Neuron (in vitro differentiated cells): ENCODE measurements around the gene TPPP.
"Not testable (repeated sequence)": the region's sequence is repeated elsewhere in the genome, so short reads cannot be mapped to it uniquely, and the experiment has no call there.

Experiments
- H2AFZ ChIP-seq: one replicate; pipeline ENCODE4 v1.6.1; 2013; ENCODE audit warnings: low read depth, mild to moderate bottlenecking, inconsistent platforms, low read length, moderate library complexity
- H3K27me3 ChIP-seq: one replicate; pipeline ENCODE4 v1.6.1; 2013; ENCODE audit warnings: low read length; ENCODE audit not compliant: insufficient read depth
- H3K36me3 ChIP-seq: one replicate; pipeline ENCODE4 v1.6.1; 2013; ENCODE audit warnings: low read length; ENCODE audit not compliant: insufficient read depth
- H3K4me1 ChIP-seq: one replicate; pipeline ENCODE4 v1.6.1; 2013; ENCODE audit warnings: low read length; ENCODE audit not compliant: insufficient read depth
- H3K4me3 ChIP-seq: 2 replicates; pipeline ENCODE4 v1.5.1; 2013; ENCODE audit warnings: mild to moderate bottlenecking, low read length, moderate library complexity
- H3K9me3 ChIP-seq: one replicate; pipeline ENCODE4 v1.6.1; 2013; ENCODE audit warnings: low read length

TPPP gene

DNA sequence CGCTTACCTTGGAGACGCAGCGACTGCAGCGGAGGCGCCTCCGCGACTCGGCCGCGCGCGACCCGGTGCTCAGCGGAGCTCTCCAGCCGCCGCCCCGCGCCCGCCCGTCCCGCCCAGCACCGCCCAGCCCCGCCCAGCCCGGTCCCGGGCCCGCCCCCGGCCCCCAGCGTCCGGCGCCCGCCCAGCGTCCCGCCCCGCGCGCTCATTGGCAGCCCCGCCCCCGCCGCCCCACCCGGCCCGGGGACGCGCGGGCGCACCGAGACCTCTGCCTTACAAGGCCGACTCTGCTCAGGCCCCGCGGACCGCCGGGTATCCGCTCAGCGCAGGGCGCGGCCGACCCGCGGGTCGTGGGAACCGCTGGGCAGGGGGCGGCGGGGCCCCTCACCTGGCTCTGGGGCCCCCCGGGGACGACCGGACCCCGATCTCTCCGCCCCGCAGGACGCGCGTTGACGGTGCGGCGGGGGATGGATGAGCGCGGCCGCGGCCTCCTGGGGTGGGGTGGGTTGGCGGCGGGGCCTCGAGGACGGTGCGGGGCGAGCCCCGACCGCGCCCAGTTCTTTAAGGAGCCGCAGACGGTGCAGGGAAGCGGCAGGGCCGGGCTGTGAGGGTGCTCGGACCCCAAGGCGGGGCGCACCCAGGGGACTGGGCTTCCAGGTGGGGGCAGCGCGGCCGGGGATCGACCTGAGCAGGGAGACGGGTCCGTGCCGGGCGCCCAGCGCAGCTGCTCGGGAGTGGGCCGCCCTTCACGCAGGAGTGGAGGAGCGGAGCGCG, at the start of gene TPPP:
TSS of gene TPPP (minus strand) at position 82 of the 771 bp plus-strand sequence. CDS start 15,292 bp downstream, outside the sequence.
- Histone ChIP-seq H2AFZ (peak within 1 kb of the TSS; percentile 36), H3K4me3 (peak within 1 kb of the TSS; percentile 58)
- H3K4me1 ChIP-seq: not testable (repeated sequence)

DNA sequence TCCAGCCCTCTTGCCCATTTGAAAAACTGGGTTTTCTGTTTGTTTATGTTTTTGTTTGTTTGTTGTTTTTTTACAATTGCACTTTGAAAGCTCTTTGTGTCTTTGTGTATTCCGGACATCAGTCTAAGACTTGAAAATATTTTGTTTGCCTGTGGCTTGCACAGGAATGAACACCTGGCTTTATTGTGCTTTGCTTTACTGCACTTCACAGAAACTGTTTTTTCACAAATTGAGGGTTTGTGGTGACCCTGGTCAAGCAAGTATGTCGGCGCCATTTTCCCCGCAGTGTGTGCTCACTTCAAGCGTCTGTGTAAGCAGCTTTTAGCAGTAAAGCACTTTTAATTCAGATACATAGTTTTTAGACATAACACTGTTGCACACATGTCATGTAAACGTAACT, 49.1 kb upstream of the TPPP start:
- not testable (repeated sequence) for H3K9me3 ChIP-seq, H3K27me3 ChIP-seq, H2AFZ ChIP-seq, H3K4me3 ChIP-seq, H3K4me1 ChIP-seq
- peaks cover 12% of the 10 kb centered on the region for H3K36me3 ChIP-seq

More for the DNA sequence above, at the start of gene TPPP:
- not testable (repeated sequence) for H3K27me3 ChIP-seq, H3K36me3 ChIP-seq, H3K9me3 ChIP-seq

DNA sequence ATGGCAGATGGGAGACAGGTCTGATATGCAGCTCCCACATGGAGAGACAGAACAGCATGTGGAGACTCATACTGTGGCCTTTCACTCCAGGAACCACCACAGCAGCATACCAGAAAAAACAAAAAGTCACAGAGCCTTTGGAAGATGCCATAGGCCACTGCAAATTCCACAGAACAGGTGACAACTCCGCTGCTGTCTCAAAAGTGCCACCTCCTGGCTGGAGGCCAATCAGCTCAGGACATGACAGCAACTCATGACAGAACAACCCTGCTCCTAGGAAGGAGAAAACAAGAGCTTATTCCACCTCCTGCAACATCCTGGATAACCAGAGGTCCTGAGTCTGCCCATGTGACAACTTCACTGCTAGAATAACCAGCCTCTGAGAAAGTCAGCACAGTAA, 41.0 kb upstream of the TPPP start:
- H3K9me3 ChIP-seq, H3K4me3 ChIP-seq, H2AFZ ChIP-seq, H3K27me3 ChIP-seq, H3K4me1 ChIP-seq: not testable (repeated sequence)
- H3K36me3 ChIP-seq: peaks cover 25% of the 10 kb centered on the region

DNA sequence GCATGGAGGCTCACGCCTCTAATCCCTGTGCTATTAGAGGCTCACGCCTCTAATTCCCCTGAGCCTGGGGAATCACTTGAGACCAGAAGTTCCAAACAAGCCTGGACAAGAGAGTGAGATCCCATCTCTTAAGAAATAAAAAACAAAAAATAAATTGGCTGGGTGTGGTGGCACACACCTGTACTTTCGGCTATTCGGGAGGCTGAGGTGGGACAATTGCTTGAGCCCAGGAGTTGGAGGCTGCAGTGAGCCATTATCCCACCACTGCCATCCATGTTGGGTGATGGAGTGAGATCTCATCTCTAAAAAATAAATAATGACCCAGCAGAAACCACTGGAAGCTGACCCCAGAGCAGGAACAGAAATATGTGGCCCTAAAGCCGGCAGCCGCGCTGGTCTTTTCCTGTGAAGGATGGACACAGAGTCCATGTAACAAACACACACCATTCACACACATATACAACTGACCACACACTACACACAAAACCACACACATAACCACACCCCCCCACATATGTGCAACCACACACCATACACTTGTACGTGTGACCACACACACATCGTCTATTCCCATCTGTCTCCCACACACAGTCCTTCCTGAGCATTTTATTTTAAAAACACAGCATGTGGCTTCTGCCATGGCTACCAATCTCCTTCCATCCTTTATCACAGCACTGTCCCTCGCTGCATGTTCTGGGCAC, 39.8 kb upstream of the TPPP start:
- H3K4me3 ChIP-seq, H2AFZ ChIP-seq, H3K27me3 ChIP-seq, H3K9me3 ChIP-seq, H3K4me1 ChIP-seq: not testable (repeated sequence)
- H3K36me3 ChIP-seq: peaks cover 25% of the 10 kb centered on the region

DNA sequence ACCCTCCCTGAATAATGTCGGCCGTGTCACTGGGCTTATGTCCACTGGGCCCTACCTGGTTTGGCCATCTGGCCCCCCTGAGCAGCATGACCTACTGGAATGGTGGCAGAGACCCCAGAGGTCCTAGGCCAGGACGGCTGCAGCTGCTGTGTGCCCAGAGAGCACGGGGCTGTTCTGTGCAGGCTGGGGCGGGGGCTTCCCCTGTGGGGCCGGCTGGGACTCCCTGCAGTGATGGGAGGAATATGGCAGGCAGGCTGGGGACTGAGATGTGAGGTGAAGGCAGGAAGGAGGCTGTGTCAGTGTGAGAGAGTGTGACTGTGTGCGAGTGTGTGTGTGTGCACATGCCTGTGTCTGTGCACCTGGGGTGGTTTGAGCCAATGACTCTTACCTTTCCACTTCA, 36.1 kb upstream of the TPPP start:
- not testable (repeated sequence) for H2AFZ ChIP-seq, H3K9me3 ChIP-seq, H3K27me3 ChIP-seq, H3K4me1 ChIP-seq, H3K4me3 ChIP-seq
- peaks cover 25% of the 10 kb centered on the region for H3K36me3 ChIP-seq

DNA sequence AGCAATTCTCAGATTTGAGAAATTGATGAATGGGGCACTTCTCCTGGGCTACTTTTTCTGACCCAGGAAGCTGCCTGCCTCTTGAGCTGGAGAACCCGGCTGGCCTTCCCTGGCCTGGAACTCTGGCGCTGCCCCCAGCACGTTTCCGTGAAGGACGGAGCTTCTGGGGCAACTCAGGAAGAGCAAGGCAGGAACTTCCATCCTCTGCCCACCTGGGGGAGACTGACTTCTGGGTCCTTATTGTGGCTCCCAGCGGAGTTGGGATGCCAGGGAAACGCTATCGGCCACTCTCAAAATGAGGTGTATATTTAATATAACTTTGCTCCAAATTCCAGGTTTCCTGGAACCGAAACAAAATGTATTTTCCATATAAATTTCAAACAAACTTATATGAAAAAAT, 33.9 kb upstream of the TPPP start:
- not testable (repeated sequence) for H3K27me3 ChIP-seq, H3K9me3 ChIP-seq, H2AFZ ChIP-seq, H3K4me1 ChIP-seq, H3K4me3 ChIP-seq
- peaks cover 12% of the 10 kb centered on the region for H3K36me3 ChIP-seq

DNA sequence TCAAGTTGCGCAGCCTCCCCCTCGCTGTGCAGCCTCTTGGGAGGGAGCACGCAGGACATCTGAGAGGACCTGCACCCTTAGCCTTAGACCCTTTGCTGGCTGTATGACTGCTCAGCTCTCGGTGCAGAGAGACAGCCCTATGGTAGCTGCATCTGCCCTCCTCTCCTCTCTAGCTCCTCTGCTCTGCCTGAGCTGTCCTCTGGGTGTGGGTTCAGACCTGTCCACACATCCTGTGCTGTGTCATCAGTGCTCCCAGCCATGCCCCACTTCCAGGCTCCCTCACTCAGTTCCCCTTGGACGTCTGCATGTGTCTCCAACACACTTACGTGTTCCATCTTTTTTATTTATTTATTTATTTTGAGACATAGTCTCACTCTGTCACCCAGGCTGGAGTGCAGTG, 30.7 kb upstream of the TPPP start:
- H3K4me3 ChIP-seq, H2AFZ ChIP-seq, H3K4me1 ChIP-seq, H3K36me3 ChIP-seq, H3K27me3 ChIP-seq: not testable (repeated sequence)
- H3K9me3 ChIP-seq: peaks cover 12% of the 10 kb centered on the region

DNA sequence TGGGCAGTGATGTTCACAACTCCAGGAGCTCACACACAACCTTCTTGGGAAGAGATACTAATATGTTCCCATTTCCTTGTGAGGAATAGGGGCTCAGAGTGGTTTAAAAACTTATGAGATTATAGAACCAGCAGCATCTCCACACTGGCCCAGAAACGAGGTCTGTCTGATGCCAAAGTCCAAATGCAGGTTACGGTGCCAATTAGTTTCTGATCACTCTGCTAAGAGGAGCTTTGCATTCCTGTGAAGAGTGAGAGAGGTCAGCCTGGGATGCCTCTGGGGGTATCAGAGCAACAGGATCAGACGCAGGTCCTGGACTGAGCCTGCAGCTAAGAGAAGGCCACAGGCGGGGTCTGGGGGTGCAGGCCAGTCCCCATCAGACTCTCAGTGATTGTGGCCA, 30.2 kb upstream of the TPPP start:
- H3K9me3 ChIP-seq: peaks cover 12% of the 10 kb centered on the region
- H3K36me3 ChIP-seq: not testable (repeated sequence)

DNA sequence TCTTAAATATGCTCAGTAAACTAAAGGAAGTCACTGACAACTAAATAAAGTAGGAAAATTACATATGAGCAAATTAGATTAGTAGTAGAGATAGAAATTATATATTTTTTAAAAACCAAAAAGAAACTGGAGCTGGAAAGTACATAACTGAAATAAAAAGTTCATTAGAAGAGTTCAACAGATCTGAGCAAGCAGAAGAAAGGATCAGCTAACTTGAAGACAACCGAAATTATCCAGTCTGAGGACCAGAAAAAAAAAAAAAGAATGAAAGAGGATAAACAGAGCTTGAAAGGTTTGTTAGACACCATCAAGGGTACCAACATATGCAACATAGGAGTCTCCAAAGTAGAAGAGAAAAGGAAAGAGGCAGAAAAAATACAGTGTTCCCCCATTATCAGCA, 26.2 kb upstream of the TPPP start:
- H2AFZ ChIP-seq: not testable (repeated sequence)

More for the DNA sequence above, 30.2 kb upstream of the TPPP start:
- H3K4me3 ChIP-seq, H2AFZ ChIP-seq, H3K27me3 ChIP-seq, H3K4me1 ChIP-seq: not testable (repeated sequence)

DNA sequence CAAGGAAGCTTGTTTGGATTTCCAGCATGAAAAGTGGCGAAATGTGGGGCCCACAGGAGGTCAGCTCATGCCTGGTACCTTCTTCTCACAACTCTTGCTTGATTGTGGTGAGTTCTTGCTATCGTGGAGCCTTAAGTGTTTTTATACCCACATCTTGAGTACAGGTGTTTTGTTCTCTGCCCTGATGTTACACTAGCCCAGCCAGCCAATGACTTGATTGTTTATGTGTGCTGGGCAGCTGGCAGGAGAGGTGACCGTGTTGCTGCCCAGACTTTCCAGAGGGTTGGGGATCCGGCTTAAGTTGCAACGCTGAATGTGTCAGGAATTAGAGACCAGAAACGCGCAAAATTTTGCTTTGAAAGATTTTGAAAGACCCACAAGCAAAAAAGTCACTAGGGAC, 24.0 kb upstream of the TPPP start:
- Histone ChIP-seq H3K4me3 (no peak overlapping the region), H3K9me3 (peaks cover 16% of the 10 kb centered on the region), H3K27me3 (no peaks in the 10 kb centered on the region), H3K36me3 (no peaks in the 10 kb centered on the region), H2AFZ (no peak overlapping the region), H3K4me1 (no peaks in the 10 kb centered on the region)

More for the DNA sequence above, 26.2 kb upstream of the TPPP start:
- not testable (repeated sequence) for H3K36me3 ChIP-seq, H3K4me1 ChIP-seq, H3K27me3 ChIP-seq, H3K4me3 ChIP-seq
- peaks cover 16% of the 10 kb centered on the region for H3K9me3 ChIP-seq

DNA sequence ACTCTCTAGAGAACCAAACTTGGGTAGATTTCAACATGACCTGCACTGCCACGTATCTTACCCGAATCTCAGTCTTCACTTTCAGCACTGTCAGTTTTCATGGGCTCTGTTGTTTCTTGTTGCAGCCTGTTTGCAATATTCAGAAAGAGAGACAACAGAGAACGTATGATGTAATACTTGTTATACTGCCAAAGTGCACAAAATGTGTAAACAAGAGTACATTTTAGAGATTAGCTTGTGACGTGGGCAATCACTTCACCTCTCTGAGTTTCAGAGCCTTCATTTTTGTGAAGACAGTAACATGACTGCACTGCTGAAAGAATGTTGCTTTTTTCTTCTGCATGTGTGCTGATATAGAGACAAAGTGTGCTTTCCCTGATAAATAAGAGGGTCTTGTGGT, 23.6 kb upstream of the TPPP start:
- H2AFZ ChIP-seq, H3K4me3 ChIP-seq, H3K36me3 ChIP-seq, H3K27me3 ChIP-seq, H3K4me1 ChIP-seq: not testable (repeated sequence)
- H3K9me3 ChIP-seq: peaks cover 16% of the 10 kb centered on the region

DNA sequence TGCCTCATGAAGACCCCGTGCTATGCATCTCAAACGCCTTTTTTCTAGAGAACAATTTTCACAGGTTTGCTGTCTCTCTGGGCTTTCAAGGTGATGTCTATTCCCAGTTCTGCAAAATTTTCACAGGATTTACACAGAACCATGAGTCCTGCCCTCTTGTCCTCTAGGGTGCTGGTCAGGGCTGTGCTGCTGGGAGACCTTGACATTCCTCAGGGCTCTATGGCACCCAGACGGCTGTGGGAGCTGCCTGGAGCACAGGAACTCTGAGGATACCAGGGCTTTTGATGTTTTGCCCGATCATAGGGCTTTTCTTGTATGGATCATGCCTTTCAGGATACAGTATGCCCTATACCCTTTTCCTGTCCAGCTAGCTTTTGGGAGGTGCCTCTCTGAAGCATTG, 22.5 kb upstream of the TPPP start:
- peaks cover 16% of the 10 kb centered on the region for H3K9me3 ChIP-seq
- not testable (repeated sequence) for H3K27me3 ChIP-seq, H2AFZ ChIP-seq, H3K36me3 ChIP-seq, H3K4me3 ChIP-seq, H3K4me1 ChIP-seq

DNA sequence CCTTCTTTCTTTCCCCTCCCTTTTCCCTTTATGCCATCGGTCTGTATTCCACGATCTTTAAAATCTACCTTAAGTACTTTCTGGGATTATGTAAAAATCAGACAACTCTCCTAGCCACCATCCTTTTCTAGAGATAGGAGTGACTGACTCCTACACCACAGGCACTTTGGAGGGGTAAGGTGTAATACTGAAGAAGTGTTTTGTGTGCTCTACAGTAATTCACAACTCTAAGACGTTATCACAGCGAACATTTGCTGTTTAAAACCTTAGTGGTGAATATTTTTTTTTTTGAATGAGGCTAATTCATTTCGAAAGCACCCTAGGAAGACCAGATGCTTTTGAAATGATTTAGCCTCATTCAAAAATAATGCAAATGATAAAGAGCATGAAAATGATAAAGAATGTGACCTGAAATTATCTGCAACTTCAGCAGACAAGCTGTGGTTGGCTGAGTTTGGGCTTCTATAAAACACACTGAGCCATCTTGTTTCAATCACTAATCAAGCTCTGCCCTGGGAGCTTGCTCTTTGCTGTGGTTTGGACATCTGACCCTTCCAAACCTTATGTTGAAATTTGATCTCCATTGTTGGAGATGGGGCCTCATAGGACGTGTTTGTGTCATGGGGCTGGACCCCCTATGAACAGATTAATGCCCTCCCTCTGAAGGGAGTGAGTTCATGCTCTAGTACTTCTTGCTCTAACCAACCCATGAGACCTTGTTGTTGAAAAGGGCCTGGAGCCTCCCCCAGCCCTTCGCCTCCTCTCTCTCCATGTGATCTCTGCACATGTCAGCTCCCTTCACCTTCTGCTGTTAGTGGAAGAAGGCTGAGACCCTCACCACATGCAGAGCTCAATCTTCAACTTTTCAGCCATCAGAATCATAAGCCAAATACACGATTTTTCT, 21.3 kb upstream of the TPPP start:
- H3K4me3 ChIP-seq, H3K27me3 ChIP-seq, H2AFZ ChIP-seq, H3K4me1 ChIP-seq: not testable (repeated sequence)
- peaks cover 14% of the 10 kb centered on the region for H3K36me3 ChIP-seq
- peaks cover 13% of the 10 kb centered on the region for H3K9me3 ChIP-seq
